ENCODE measurements around the gene SKI.
A peak's percentile ranks its signal among the peaks of the same experiment; 100 is the strongest.
"Not testable (repeated sequence)": the region's sequence is repeated elsewhere in the genome, so short reads cannot be mapped to it uniquely, and the experiment has no call there.

The SKI gene

GRCh38 chr1:2313651-2314261, 85.6 kb downstream of the SKI start:
- no peak for DNase-seq

GRCh38 chr1:2314273-2314802, 86.2 kb downstream of the SKI start:
- no peak for DNase-seq

DNA sequence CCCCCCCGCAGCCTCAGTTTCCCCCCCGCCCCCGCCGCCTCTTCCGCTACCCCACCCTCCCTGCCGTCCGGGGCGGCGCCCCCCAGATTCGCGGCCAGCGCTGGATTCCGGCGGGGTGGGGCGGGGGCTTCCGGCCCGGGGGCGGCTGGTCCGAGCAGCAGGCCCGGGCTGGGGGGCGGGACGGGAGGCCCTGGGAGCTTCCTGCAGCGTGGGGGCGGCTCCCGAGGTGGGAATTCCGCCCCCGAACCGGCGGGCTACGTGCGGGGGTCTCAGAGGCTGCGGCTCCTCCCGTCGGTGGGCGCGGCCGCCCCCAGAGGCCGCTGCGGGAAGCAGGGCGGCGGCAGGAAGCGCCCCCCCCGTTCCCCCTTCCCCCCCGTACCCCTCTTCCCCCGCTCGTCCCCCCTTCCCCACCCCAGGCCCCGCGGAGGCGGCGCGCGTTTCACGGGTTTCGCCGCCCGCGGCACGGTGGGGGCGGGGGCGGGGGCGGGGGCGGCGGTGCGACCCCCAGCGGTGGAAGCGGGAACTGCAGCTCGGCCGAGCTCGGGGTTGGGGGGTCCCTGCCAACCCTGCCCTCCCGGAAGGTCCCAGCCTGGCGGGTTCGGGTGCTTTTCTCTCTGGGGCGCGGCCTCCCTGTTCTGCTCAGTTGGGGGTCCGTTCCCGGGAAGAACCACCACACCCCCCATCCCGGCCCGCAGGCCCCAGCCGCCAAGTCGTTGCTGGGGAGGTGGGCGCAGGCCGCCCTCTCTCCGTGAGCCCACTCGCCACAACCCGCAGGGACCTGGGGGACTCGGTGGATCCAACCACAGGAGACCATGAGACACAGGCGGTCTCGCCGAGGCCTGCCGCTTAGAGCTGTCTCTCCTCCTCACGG, 86.9 kb downstream of the SKI start:
- DNase-seq: peak; percentile 45 to 60

GRCh38 chr1:2315674-2316450, 87.7 kb downstream of the SKI start:
- no peak for DNase-seq

DNA sequence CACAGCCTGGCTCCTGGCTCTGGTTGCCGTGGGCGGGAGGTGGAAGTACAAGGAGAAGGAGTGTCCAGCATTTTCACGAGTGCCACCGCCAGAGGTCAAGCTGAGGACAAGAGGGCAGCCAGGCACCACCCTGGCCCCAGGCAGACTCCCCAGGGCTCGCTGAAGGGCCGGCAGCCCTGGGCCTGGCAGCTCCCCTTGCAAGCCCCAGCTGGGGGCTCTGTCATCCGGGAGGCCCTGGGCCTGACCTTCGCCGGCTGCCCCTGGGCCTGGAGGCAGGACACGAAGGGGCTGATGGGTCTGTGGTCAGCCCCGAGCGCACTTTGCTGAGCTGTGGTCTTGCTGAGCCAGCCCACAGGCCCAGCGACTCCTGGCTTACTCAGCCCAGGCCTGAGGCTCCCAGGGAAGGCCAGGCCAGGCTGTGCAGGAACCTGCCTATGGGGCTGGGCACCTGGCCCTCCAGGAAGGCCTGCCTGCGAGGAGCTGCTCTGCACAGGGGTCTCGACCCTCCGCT, 88.4 kb downstream of the SKI start:
- DNase-seq: no peak

DNA sequence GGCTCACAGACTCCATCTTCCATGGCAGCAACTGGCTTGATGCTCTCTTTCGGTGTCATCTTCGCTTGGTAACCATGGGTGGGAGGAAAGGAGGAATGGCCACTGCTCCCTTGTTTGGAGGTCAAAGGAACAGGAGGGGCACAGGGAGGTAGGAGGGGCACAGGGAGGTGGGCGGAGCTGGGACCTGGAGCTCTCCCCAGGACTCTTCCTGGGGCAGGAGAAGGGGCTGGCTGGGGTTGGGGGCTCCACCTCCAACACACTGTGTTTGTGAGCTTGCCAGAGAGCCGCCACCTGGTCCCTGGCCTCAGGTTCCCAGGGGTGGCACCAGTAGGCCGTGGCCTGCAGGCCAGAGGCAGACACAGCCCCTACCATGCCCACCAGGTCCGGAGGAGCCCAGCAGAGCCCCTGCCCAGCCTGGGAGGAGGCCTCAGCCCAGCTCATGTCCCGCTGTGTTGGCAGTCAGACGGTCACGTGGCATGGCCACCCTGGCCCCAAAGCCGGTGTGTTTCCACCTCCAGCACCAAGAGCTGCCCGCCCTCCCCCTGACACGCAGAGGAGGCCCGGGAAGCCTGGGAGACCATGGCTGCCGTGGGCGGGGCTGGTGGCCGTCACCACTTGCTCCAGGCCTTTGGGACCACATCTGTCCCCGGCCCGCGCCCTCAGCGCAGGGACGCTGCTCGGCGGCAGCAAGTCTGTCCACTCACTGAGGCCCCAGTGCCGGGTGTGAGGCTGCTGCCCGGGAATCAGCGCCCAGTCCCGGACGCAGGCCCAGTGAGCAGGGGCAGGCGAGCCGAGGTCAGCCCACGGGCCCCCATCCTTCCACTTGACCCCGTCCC, 89.3 kb downstream of the SKI start:
- DNase-seq: no peak

DNA sequence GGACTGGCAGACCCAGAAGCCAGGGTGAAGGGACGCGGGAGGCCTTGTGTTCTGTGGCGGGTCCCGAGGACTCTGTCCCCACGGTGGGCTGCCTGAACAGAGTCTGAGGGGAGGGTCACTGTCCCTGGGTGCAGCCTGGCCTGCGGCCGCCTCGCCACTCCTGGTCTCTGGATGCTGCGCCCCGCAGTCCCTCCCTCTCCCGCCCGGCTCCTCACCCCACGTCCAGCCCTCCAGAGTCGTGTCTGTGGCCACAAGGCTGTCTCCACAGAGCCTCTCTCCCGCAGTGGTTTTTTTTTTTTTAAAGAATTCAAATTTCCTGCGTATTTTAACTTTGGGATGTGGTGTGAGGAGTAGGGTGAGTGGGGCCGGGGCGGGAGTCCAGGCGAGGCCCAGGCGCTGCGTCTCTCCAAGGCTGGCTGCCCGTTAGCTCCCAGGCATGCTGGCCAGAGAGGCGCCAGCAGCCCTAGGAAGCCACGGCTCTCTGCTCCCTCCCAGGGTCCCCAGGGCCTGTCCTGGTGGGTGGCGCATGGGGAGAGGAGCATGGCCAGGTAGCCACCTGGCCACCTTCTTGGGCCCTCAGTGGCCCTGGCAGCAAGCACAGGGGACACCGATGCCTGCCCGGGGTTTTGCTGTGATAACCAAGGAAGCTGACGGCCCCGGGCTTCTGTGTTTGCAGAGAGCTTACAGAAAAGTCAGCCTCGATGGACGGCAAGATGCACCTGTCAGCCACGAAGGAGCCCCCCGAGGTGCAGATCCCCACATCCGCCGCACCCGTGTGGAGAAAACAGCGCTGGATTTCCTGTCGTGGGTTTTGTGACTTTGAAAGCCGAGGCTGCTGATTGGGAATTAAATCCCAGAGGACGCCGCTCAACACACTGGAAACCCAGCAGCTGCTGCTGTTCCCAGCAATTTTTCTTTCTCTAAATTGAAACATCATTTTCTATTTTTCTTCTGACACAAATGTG, 90.5 kb downstream of the SKI start:
- no peak for DNase-seq

DNA sequence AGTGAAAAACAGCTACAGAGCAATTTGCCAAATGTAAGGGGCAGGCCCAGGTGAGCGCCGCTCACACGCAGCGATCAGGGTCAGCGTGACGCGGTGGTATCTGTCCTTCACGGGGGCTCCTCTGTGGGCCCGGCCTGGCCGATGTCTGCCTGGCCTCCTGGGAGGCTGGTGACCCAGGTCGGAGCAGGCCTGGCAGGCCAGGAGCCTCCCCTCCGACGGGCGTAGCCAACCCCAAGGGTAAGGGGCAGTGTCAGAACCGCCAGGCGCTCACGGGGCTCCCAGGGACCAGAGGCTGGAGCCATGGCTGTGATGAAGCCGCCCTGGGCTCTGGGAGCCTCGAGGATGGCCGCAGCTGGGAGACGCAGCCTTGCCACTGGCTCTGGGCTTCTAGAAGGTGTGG, 91.2 kb downstream of the SKI start:
- DNase-seq: no peak

GRCh38 chr1:2320006-2320405, 91.9 kb downstream of the SKI start:
- no peak for DNase-seq

DNA sequence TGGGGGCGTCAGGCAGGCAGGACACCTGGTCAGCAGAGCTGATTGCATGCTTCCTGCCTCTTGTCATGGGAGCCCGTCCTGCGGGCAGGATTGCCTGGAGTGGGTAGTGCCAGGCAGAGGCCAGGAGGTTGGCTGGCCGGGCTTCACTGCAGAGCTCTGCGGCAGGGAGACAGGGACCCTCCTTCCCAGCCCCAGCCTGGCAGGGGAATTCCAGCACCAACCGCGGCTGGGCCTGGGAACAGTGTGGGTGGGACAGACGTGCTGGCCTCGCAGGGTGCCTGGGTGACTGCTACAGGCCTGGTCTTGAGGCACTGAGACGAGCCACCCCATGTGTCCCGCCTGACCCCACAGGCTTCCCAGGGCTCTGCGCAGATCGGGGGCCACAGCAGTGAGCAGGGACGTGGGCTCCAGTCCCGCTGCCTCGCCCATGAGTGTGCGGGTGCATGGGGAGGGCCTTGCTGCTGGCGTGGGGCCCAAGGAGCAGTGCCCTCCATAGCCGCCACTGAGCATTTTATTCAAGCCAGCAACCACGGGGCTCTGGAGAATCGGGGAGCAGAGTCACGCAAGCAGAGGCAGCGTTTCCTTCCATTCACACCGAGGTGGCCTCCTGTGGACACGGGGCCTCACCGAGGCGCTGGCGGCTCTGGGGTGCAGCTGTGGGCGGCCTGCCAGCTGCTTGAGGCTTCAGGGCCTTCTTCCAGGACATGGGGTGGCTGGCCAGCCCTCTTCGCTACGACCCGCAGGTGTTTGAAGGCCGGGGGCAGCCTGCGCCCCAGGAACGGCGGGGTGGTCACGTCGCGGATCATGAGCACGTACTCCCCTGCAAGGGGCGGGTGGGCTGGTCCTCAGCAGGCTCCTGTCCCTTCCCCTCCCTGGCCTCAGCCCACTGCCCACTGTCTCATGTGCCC, 92.9 kb downstream of the SKI start:
- DNase-seq: no peak

GRCh38 chr1:2322065-2322571, 94.0 kb downstream of the SKI start:
- DNase-seq: no peak

DNA sequence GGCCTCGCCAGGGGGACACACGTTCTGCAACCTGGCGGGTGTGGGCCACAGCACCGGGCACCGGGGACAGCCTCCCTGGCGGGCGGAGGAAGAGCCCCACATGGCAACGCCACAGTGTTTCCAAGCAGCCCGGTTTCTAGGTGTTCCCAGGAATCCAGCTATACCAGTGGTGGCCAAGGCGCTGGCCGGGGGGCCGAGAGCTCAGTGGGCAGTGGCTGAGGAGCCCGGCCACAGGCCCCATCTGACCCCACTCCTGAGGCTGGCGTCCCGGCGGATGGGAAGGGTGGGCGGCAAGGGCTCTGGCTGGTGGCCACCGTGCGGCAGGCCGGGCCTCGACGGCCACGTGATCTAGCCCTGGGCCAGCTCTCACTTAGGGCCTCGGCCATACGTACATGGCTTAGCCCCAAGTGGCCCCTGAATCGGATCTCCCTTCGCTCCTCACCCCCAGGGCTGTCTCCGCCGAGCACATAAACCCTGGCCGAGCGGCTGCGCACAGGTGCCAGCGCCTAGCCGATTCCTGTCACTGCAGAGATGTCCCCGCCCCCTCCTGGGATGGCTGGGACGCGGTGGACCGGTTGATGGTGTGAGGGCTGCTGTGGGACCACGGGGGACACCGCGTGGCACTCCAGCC, 94.6 kb downstream of the SKI start:
- no peak for DNase-seq

DNA sequence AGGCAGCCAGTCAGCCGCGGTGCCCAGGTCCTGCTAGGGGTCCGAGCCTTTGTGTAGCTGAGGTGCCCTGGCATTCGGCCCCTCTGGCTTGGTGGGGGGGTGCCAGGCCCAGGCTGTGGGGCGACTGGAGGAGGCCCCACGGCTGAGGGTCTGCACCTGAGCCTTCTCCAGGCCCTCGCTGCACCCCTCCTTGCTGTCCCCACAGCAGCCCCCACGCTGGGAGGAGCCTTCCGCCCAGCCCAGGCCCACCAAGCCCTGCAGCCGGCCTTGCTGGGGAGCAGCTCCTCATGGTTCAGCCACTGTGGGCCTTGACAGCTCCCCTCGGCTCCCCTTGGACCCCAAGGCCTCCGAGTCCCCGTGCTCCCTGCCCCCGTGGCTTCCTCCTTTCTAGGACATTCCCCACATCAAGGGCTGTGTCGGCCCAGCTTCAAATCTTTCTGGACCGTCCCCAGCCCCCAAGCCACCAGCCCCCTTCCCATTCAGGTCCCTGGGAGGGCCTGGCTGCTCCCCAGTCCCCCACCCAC, 95.4 kb downstream of the SKI start:
- no peak for DNase-seq

DNA sequence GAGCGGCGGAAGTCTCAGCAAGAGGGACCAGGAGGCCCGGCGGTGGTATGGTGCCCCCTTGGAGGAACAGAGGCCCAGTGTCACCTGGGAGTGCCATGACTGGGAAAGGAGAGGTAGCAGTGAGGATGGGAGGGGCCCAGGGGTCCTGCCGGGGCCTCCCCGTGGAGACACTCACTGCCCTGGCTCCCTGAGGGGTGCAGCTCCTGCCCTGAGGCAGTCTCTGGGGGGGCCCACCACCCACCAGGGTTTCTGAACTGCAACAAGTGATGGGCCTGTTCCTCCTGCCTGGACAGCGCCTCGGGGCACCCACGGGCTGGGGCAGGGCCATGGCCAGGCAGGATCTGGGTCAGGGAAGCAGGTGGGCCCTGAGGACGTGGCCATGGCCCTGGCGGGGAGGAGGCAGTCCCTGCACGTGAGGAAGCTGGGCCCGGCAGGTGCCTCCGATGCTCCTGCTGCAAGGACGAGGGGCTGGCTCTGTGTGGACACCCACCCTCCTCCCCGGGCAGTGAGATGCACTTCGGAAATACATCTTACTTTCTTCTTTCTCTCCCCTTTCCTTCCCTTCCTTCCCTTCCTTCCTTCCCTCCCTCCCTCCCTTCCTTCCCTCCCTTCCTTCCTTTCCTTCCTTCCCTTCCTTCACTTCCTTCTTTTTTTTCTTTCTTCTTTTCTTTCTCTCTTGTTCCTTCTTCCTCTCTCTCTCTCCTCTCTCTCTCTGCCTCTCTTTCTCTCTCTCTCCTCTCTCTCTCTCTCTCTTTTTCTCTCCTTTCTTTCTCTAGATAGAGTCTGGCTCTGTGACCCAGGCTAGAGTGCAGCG, 96.6 kb downstream of the SKI start:
- DNase-seq: no peak

GRCh38 chr1:2326524-2326923, 98.4 kb downstream of the SKI start:
- no peak for DNase-seq

DNA sequence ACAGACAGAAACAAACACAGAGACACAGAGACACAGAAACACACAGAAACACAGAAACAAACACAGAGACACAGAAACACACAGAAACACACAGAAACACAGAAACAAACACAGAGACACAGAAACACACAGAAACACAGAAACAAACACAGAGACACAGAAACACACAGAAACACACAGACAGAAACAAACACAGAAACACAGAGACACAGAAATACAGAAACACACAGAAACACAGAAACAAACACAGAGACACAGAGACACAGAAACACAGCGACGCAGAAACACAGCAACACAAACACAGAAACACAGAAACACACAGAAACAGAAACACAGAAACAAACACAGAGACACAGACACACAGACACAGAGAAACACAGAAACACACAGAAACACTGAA, 99.0 kb downstream of the SKI start:
- not testable (repeated sequence) for DNase-seq

- no peak for DNase-seq
Observed at GRCh38 chr1:2327841-2328240, 99.7 kb downstream of the SKI start.

Data from stimulated activated CD4-positive, alpha-beta T cell treated with anti-CD3 and anti-CD28 coated beads, Interleukin-2, amount 100 ng/mL, for 48 hours (primary cell).